Vagina (tissue), 2 donors: ENCODE results near the gene SPOP. TPM values are rescaled to one million over a fixed set of nuclear protein-coding genes. Genes with fewer than 3 reads are reported as not detected.

Experiments
- DNase-seq, 2 donors: peaks; one replicate each; pipeline ENCODE4 v3.0.0-alpha.2; 2017; ENCODE audit errors: extremely low spot score in 2 of 2
- H3K27ac ChIP-seq: fragments of 200-600 bp; sonication (generic); one replicate; pipeline ENCODE4 v1.5.1; 2019
- H3K27me3 ChIP-seq: fragments of 200-600 bp; sonication (generic); one replicate; pipeline ENCODE4 v1.5.1; 2019
- H3K36me3 ChIP-seq, 2 donors: fragments of 200-600 bp; sonication (generic); one replicate each; pipeline ENCODE4 v1.5.1; 2017 to 2019
- H3K4me1 ChIP-seq: fragments of 200-600 bp; sonication (generic); one replicate; pipeline ENCODE4 v1.5.1; 2019
- H3K4me3 ChIP-seq, 2 donors: fragments of 200-600 bp; sonication (generic); 1 replicate in 1 of 2; 2 replicates in 1 of 2; pipeline ENCODE4 v1.5.1; 2016 to 2019
- H3K9me3 ChIP-seq: fragments of 200-600 bp; sonication (generic); one replicate; pipeline ENCODE4 v1.5.1; 2019
- POLR2A ChIP-seq, 2 donors: fragments of 450-650 bp; IDR thresholded peaks; one replicate each; pipeline ENCODE4 v1.6.1; 2017; ENCODE audit warnings: antibody characterized with exemption in 2 of 2, mild to moderate bottlenecking in 2 of 2, moderate library complexity in 2 of 2
- POLR2AphosphoS5 ChIP-seq, 2 donors: sonication (generic); formaldehyde crosslinking; IDR thresholded peaks; one replicate each; pipeline ENCODE4 v1.9.0; 2017; ENCODE audit warnings: antibody characterized with exemption in 2 of 2, mild to moderate bottlenecking in 2 of 2, low read depth in 1 of 2; ENCODE audit not compliant: insufficient read depth in 1 of 2
- intact Hi-C: fragments of 100-400 bp; cut with DNase I; formaldehyde crosslinking; loops from one replicate; pipeline ENCODE4 v1.15.1; 2023
- total RNA-seq: library from RNA; depleted of rRNA; stranded (reverse); fragments of >200 nt; gene quantifications from one replicate; pipeline ENCODE4 v1.2.3, GENCODE V29; 2016
- TF ChIP-seq, protein P1 (sequence below), 3 experiments: fragments of 450-650 bp in 2 of 3; fragments of 200-600 bp in 1 of 3; sonication (generic) in 1 of 3; IDR thresholded peaks; one replicate each; pipeline ENCODE4 v1.5.1; 2017 to 2019; ENCODE audit warnings: antibody characterized with exemption in 3 of 3, mild to moderate bottlenecking in 2 of 3, moderate library complexity in 2 of 3

The SPOP gene
- total RNA-seq, 1 donor from 2014 or later: 87.2 TPM

DNA sequence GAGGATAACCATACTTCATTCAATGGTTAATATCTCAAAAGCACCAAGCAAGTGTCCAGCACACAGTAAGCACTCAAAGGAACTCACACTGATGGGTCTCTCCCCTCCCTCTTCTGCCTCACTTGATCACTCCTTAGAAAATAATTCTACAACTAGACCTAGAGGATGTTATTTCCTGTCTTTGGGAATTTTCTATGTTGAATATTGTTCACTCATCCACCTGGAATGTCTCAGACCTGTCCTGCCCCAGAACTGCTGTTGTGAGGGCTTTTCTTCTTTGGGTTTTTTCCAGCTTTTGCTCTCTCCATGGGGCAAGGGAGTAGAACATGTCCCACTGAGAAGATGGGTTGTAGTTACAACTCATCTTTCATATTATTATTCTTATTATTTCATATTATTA is 76.9 kb downstream of the SPOP start:
- intact Hi-C loops: no loop called here
- H3K27ac ChIP-seq: no peak overlapping the region
- TF ChIP-seq, protein P1, sequence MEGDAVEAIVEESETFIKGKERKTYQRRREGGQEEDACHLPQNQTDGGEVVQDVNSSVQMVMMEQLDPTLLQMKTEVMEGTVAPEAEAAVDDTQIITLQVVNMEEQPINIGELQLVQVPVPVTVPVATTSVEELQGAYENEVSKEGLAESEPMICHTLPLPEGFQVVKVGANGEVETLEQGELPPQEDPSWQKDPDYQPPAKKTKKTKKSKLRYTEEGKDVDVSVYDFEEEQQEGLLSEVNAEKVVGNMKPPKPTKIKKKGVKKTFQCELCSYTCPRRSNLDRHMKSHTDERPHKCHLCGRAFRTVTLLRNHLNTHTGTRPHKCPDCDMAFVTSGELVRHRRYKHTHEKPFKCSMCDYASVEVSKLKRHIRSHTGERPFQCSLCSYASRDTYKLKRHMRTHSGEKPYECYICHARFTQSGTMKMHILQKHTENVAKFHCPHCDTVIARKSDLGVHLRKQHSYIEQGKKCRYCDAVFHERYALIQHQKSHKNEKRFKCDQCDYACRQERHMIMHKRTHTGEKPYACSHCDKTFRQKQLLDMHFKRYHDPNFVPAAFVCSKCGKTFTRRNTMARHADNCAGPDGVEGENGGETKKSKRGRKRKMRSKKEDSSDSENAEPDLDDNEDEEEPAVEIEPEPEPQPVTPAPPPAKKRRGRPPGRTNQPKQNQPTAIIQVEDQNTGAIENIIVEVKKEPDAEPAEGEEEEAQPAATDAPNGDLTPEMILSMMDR (IDR thresholded peaks at IDR 0.05): no peak
- TF ChIP-seq POLR2AphosphoS5 (IDR thresholded peaks at IDR 0.05; ENCODE audit: insufficient read depth in 1 of 2, low read depth in 1 of 2) (no peak), POLR2A (IDR thresholded peaks at IDR 0.05) (no peak)
- no peak for DNase-seq
- no peaks in the 10 kb centered on the region for H3K27me3 ChIP-seq
- H3K36me3 ChIP-seq: peaks cover 0 to 47% of the 10 kb centered on the region in 2 donors
- peaks cover 13% of the 10 kb centered on the region for H3K4me1 ChIP-seq
- no peaks in the 10 kb centered on the region for H3K9me3 ChIP-seq
- no peak overlapping the region for H3K4me3 ChIP-seq

DNA sequence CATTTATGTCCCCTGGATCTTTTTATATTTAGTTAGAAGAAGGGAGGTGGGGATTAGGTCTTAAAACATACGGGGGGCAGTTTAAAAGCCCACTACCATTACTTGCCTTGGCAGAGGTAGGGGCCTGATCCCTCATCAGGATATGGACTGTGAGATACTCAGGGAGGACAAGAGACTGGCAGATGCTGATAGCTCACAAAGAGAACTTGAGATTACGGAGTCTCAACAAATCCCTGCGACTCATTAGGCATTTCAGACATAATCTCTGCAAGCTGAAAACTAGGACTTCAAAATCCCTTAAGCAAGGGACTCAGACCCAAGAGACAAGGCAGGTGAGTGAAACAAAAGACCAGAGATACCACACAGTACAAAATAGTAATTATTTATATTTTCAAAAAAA is 79.0 kb downstream of the SPOP start:
- Histone ChIP-seq H3K36me3 (peaks cover 0 to 55% of the 10 kb centered on the region in 2 donors), H3K4me3 (no peak overlapping the region), H3K9me3 (no peaks in the 10 kb centered on the region), H3K27me3 (no peaks in the 10 kb centered on the region), H3K27ac (no peak overlapping the region), H3K4me1 (peaks cover 13% of the 10 kb centered on the region)
- intact Hi-C loops: no loop called here
- no peak for DNase-seq
- TF ChIP-seq POLR2AphosphoS5 (IDR thresholded peaks at IDR 0.05; ENCODE audit: insufficient read depth in 1 of 2, low read depth in 1 of 2): no peak
- TF ChIP-seq, protein P1 (IDR thresholded peaks at IDR 0.05): no peak
- TF ChIP-seq POLR2A (IDR thresholded peaks at IDR 0.05): no peak

DNA sequence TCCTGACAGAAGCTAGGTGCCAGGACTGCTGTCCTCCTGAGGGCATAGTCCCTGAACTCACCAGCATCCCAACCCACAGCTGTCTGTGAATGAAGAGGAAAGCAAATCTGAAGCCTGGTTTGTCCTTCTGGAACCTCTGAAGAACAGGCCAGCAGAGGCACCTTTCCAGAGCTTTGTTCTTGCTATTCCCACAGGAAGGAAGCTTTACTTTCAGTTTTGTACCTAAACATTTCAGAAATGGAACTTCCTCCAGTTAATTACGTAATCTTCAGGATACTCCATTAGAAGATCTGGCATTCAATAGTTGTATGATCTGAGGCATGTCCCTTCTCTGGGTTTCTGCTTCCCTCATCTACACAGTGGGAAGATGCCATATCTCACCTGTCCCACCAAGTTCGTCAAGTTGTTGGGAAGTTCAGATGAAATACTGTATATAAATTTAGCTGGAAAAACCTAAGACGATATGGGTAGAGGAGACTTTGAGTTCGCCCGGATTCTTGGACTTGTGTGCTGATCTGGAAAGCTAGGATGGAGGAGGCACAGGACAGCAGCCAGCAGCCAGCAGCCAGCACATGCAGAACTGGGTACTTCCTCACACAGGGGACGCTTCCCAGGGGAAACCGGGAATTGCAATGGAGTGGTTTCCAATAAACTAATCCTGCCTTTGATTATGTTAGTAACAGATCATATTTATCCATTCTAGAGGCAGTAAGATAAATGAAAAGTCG is 79.8 kb downstream of the SPOP start:
- intact Hi-C loops: no loop called here
- H3K4me3 ChIP-seq: no peak overlapping the region
- H3K4me1 ChIP-seq: peaks cover 13% of the 10 kb centered on the region
- peaks cover 0 to 59% of the 10 kb centered on the region in 2 donors for H3K36me3 ChIP-seq
- no peaks in the 10 kb centered on the region for H3K27me3 ChIP-seq
- DNase-seq: no peak
- TF ChIP-seq POLR2A (IDR thresholded peaks at IDR 0.05) (no peak), POLR2AphosphoS5 (IDR thresholded peaks at IDR 0.05; ENCODE audit: insufficient read depth in 1 of 2, low read depth in 1 of 2) (no peak)
- no peak overlapping the region for H3K27ac ChIP-seq
- H3K9me3 ChIP-seq: no peaks in the 10 kb centered on the region

DNA sequence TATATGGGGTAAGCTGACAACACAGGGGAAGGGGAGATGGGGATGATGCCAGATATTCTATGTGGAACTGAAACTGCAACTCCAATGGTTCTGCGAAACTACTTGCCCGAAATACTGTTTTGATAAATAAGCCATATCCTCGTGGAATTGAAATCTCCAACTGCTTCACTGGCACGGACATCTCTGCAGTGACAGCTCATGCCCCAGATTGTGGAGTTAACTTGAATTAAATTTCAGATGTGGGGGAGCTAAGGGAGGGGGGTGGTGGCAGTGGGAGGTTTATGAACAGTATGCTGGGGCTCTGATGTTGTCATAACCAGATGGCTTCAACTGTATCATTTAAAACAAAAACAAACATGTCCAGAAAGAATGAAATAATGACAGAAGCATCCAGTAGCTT is 80.5 kb downstream of the SPOP start:
- no peak overlapping the region for H3K27ac ChIP-seq
- no peaks in the 10 kb centered on the region for H3K9me3 ChIP-seq
- peaks cover 7% of the 10 kb centered on the region for H3K4me1 ChIP-seq
- DNase-seq: no peak
- H3K27me3 ChIP-seq: no peaks in the 10 kb centered on the region
- TF ChIP-seq, protein P1 (IDR thresholded peaks at IDR 0.05): no peak
- TF ChIP-seq POLR2A (IDR thresholded peaks at IDR 0.05) (no peak), POLR2AphosphoS5 (IDR thresholded peaks at IDR 0.05; ENCODE audit: insufficient read depth in 1 of 2, low read depth in 1 of 2) (no peak)
- H3K36me3 ChIP-seq: peaks cover 0 to 62% of the 10 kb centered on the region in 2 donors
- intact Hi-C loops: no loop called here
- H3K4me3 ChIP-seq: no peak overlapping the region

DNA sequence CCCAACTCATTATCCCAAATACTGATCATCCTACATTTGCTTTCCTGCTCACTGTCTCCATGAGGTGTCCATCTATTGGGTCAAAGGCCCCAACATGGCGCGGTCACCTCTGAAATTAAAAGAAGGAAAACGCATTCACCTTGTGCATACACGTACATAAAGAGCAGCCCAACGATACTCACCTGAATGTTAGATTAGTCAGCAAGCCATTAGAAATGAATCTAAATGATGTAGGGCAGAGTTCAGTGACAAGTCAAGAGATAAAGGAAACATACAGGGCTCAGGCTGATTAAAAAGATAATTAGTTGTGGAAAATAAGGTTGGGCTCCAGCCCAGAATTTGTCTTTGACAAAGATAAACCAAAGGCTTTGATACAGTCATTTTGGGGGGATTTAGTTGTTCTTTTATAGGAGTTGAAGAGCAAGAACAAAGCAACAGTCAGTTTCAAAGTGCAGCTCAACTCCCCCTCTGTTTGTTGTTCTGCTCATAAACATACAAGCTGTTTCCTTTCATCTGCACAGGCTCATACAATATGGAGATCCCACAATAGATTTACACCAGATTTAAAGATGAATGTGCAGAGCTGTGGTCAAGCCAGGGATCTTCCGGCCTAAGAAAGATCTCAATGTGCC is 81.2 kb downstream of the SPOP start:
- peaks cover 0 to 63% of the 10 kb centered on the region in 2 donors for H3K36me3 ChIP-seq
- no peak overlapping the region for H3K4me3 ChIP-seq
- intact Hi-C loops: no loop called here
- no peak overlapping the region for H3K27ac ChIP-seq
- DNase-seq: no peak
- peaks cover under 1% of the 10 kb centered on the region for H3K4me1 ChIP-seq
- TF ChIP-seq POLR2AphosphoS5 (IDR thresholded peaks at IDR 0.05; ENCODE audit: insufficient read depth in 1 of 2, low read depth in 1 of 2): no peak
- TF ChIP-seq POLR2A (IDR thresholded peaks at IDR 0.05): no peak
- TF ChIP-seq, protein P1 (IDR thresholded peaks at IDR 0.05): no peak
- H3K27me3 ChIP-seq: no peaks in the 10 kb centered on the region
- H3K9me3 ChIP-seq: no peaks in the 10 kb centered on the region
